ENCODE results near the gene KRT38. TPM values are rescaled to one million over a fixed set of nuclear protein-coding genes. Genes with fewer than 3 reads are reported as not detected.

The KRT38 gene
- not detected for total RNA-seq

GRCh38 chr17:41440531-41441033, at the start of gene KRT38:
KRT38 (minus strand) TSS chr17:41440983; CDS start chr17:41440921, 62 bp downstream.
- DNase-seq: no peak

- no peak for DNase-seq
Observed at GRCh38 chr17:41489531-41489930, 48.7 kb upstream of the KRT38 start, which contains the start of gene KRT36. KRT36 (minus strand) TSS chr17:41489910; CDS start chr17:41489864, 46 bp downstream.

- no peak for DNase-seq
Observed at GRCh38 chr17:41486809-41487530, 46.2 kb upstream of the KRT38 start.

- no peak for DNase-seq
Observed at GRCh38 chr17:41486316-41486715, 45.5 kb upstream of the KRT38 start.

GRCh38 chr17:41484920-41485904, 44.4 kb upstream of the KRT38 start:
- no peak for DNase-seq

GRCh38 chr17:41483991-41484826, 43.4 kb upstream of the KRT38 start:
- DNase-seq: no peak

- no peak for DNase-seq
Observed at GRCh38 chr17:41483531-41483930, 42.7 kb upstream of the KRT38 start.

- DNase-seq: no peak
Observed at GRCh38 chr17:41481036-41481435, 40.3 kb upstream of the KRT38 start, which contains the start of gene KRT35. KRT35 (minus strand) TSS chr17:41481151; CDS start chr17:41481097, 54 bp downstream.

- DNase-seq: no peak
Observed at GRCh38 chr17:41480581-41480980, 39.8 kb upstream of the KRT38 start.

GRCh38 chr17:41480136-41480535, 39.4 kb upstream of the KRT38 start:
- DNase-seq: no peak

- no peak for DNase-seq
Observed at GRCh38 chr17:41478237-41478636, 37.5 kb upstream of the KRT38 start.

GRCh38 chr17:41476866-41477815, 36.4 kb upstream of the KRT38 start:
- DNase-seq: no peak

- no peak for DNase-seq
Observed at GRCh38 chr17:41475421-41475820, 34.6 kb upstream of the KRT38 start.

- DNase-seq: no peak
Observed at GRCh38 chr17:41474863-41475262, 34.1 kb upstream of the KRT38 start.

- DNase-seq: no peak
Observed at GRCh38 chr17:41468346-41468745, 27.6 kb upstream of the KRT38 start.

GRCh38 chr17:41467561-41467960, 26.8 kb upstream of the KRT38 start:
- DNase-seq: no peak

- no peak for DNase-seq
Observed at GRCh38 chr17:41466988-41467387, 26.2 kb upstream of the KRT38 start, which contains the start of gene KRT32. KRT32 (minus strand) TSS chr17:41467386; CDS start chr17:41467325, 61 bp downstream.

- DNase-seq: peak; percentile 69
Observed at GRCh38 chr17:41464682-41465081, 23.9 kb upstream of the KRT38 start.

- DNase-seq: no peak
Observed at GRCh38 chr17:41464173-41464572, 23.4 kb upstream of the KRT38 start.

GRCh38 chr17:41463746-41464145, 23.0 kb upstream of the KRT38 start:
- DNase-seq: no peak

- no peak for DNase-seq
Observed at GRCh38 chr17:41462705-41463104, 21.9 kb upstream of the KRT38 start.

Measured in tongue (tissue), 2 donors.